IPS-NIHi7 (cell line): ENCODE data around the gene MACROD2.

Experiments
- DNase-seq: peaks from one replicate; pipeline ENCODE4 v3.0.0; 2012; ENCODE audit warnings: mixed read lengths; ENCODE audit errors: extremely low spot score

MACROD2 gene

GRCh38 chr20:14647016-14647415, 651.7 kb downstream of the MACROD2 start:
- no peak for DNase-seq

- no peak for DNase-seq
Observed at GRCh38 chr20:14649662-14650061, 654.3 kb downstream of the MACROD2 start.

- DNase-seq, result no peak
Observed at GRCh38 chr20:14657266-14658005, 662.1 kb downstream of the MACROD2 start.

GRCh38 chr20:14664101-14664500, 668.8 kb downstream of the MACROD2 start:
- no peak for DNase-seq

GRCh38 chr20:14666696-14667095, 671.4 kb downstream of the MACROD2 start:
- DNase-seq, result no peak

- DNase-seq, result no peak
Observed at GRCh38 chr20:14667226-14667625, 671.9 kb downstream of the MACROD2 start.

- DNase-seq, result no peak
Observed at GRCh38 chr20:14672066-14672465, 676.8 kb downstream of the MACROD2 start.

GRCh38 chr20:14673164-14673563, 677.8 kb downstream of the MACROD2 start:
- no peak for DNase-seq

GRCh38 chr20:14677455-14677854, 682.1 kb downstream of the MACROD2 start:
- no peak for DNase-seq

GRCh38 chr20:14685183-14685582, 689.9 kb downstream of the MACROD2 start:
- DNase-seq, result no peak

GRCh38 chr20:14687313-14687712, 692.0 kb downstream of the MACROD2 start:
- DNase-seq, result no peak

- DNase-seq, result no peak
Observed at GRCh38 chr20:14688005-14688404, 692.7 kb downstream of the MACROD2 start.

- no peak for DNase-seq
Observed at GRCh38 chr20:14691994-14692393, 696.7 kb downstream of the MACROD2 start.

GRCh38 chr20:14696478-14696877, 701.2 kb downstream of the MACROD2 start:
- DNase-seq, result no peak

GRCh38 chr20:14696937-14697336, 701.6 kb downstream of the MACROD2 start:
- DNase-seq, result no peak

GRCh38 chr20:14698125-14698524, 702.8 kb downstream of the MACROD2 start:
- DNase-seq, result no peak

GRCh38 chr20:14698605-14699373, 703.5 kb downstream of the MACROD2 start:
- no peak for DNase-seq

GRCh38 chr20:14700639-14700960, 705.3 kb downstream of the MACROD2 start:
- DNase-seq, result no peak

- no peak for DNase-seq
Observed at GRCh38 chr20:14701326-14701725, 706.0 kb downstream of the MACROD2 start.

- DNase-seq, result no peak
Observed at GRCh38 chr20:14706555-14706954, 711.2 kb downstream of the MACROD2 start.

- no peak for DNase-seq
Observed at GRCh38 chr20:14707026-14707680, 711.8 kb downstream of the MACROD2 start.

- no peak for DNase-seq
Observed at GRCh38 chr20:14707865-14708596, 712.7 kb downstream of the MACROD2 start.
